Epithelial cell of esophagus (primary cell): Measurements from ENCODE around the gene WDR54.

ENCODE experiments used
- DNase-seq: peaks from one replicate; pipeline ENCODE4 v3.0.0; 2010; ENCODE audit warnings: low read depth
- H3K4me3 ChIP-seq: 2 replicates; pipeline ENCODE4 v1.5.1; 2011; ENCODE audit warnings: mild to moderate bottlenecking, low read length, control low read depth
- CTCF ChIP-seq: IDR thresholded peaks from 2 replicates; pipeline ENCODE4 v1.5.1; 2011; ENCODE audit warnings: low read depth, mild to moderate bottlenecking, low read length, control low read depth, inconsistent platforms; ENCODE audit not compliant: insufficient read depth; ENCODE audit errors: missing control alignments

WDR54 gene

GRCh38 chr2:74387346-74387745 is 34.2 kb upstream of the WDR54 start:
- peak; percentile 30 for DNase-seq
- no peak for TF ChIP-seq CTCF
- H3K4me3 ChIP-seq, result no peak overlapping the region

DNA sequence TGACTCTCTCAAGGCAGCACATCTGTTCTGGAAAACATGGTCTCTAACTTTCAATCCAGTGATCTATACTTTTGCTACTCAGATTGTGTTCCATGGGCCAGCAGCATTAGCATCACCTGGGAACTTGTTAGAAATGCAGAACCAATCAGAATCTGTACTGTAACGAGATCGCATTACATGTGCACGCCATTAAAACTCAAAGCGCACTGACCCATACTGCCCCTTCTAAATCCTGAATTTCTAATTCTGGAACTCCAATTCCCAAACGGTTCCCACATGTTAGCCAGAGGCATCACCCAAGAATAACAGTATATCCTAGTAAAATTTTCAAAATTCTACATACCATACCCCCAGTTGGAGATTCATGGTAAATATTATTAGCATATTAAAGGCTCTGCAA is 30.9 kb upstream of the WDR54 start:
- peak overlapping the region; percentile 80 for H3K4me3 ChIP-seq
- TF ChIP-seq CTCF, result no peak
- no peak for DNase-seq

DNA sequence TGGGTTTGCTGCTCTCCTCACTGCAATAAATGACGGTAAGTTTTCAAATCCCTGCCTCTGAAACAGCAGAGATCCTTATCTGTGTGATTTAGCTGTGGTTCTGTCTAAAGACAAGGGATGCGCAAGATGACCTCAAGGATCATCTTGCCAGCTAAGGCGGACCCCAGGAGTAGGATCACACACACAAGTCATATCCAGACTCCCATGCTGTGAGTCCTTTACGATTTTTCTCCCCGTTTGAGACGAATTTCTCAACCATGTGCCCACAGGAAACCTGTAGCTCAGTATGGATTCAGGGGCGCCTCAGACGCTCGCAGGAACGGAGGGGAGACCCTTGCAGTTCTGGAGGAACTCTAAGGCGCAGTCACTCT is 30.3 kb upstream of the WDR54 start:
- TF ChIP-seq CTCF, result no peak
- peak overlapping the region; percentile 80 for H3K4me3 ChIP-seq
- DNase-seq, result peak; percentile 15

DNA sequence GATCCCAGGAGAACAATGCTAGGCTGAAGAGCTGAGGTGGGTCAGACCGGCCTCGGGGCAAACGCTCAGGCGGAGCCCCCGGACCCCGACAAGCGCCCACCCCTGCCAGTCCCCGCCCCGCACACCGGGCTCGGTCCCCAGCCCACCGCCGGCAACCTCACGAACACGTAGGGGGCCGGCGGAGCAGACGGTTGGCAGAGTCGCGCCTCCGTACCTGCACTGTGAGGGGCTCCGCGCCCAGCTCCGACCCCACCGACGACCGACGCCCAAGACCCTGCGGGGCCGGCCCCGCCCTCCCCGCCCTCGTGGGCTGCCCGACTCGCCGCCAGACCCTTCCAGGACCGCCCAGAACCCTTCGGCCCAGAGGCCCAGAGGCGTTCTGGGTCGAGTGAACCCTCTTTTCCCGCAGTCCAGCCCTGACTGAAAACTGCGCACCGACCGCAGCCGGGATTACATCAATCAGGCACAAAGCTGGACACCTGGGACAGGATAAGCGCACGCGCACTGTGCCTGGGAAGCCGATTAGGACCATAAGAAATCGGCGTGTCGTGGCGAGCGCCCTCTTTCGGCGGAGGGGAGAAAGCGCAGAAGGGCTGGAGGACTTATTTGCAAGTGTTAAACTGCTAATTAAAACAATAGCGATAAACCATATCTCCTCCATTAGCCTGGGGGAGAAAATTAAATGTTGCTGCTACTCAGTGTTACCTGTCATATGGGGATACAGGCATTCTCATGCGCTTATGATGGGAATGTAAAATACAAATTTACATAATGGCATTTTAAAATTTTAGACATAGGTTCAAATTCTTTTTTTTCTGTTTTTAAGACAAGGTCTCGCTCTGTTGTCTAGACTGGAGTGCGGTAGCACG is 29.7 kb upstream of the WDR54 start:
- peak; percentile 99 for TF ChIP-seq CTCF
- DNase-seq, result peak; percentile 93
- peak overlapping the region; percentile 80 for H3K4me3 ChIP-seq

DNA sequence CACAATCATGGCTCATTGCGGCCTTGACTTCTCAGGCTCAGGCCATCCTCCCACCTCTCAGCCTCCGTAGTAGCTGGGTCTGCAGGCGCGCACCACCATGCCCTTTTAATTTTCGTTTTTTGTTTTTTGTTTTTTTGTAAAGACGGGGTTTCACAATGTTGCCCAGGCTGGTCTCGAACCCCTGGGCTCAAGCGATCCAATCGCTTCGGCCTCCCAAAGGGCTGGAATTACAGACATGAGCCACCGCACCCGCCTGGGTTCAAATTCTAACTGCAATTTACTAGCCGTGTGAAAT is 29.1 kb upstream of the WDR54 start:
- no peak for TF ChIP-seq CTCF
- no peak overlapping the region for H3K4me3 ChIP-seq
- DNase-seq, result no peak

GRCh38 chr2:74393525-74393924 is 28.0 kb upstream of the WDR54 start:
- DNase-seq, result no peak
- TF ChIP-seq CTCF, result no peak
- no peak overlapping the region for H3K4me3 ChIP-seq

GRCh38 chr2:74396149-74396548 is 25.4 kb upstream of the WDR54 start:
- TF ChIP-seq CTCF, result no peak
- no peak overlapping the region for H3K4me3 ChIP-seq
- DNase-seq, result no peak
